GM03348 (cell line): Measurements from ENCODE around the gene SLC22A5.

Experiments used
- DNase-seq: peaks from one replicate; pipeline ENCODE4 v3.0.0; 2012; ENCODE audit warnings: low spot score

SLC22A5 gene

DNA sequence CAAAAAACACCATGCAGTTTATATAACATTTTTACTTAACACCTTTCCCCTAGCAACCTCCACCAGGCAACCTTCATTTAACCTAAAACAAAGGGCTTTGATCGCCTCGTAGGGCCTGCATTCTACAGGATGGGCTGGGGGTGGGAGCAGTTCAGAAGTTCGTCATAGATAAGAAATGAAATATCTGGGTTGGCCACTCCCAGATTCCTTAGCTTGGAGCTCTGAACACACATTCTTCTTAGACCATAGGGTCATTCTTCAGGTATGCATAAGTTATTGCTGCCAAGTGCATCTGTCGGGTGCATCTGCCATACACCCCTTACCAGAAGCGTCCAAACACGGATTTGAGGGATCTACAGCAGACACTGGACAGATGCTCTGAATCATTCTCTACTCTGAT lies 4.3 kb upstream of the SLC22A5 start:
- no peak for DNase-seq

DNA sequence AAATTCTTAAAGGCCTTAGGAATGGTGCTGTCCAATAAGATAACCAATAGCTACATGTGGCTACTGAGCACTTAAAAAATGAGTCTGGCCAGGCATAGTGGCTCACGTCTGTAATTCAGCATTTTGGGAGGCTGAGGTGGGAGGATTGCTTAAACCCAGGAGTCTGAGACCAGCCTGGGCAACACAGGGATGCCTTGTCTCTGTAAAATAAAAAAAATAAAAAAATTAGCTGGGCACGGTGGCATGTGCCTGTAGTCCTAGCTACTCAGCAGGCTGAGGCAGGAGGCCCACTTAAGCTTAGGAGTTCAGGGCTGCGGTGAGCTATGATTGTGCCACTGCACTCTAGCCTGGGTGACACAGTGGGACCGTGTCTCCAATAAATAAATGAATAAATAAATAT lies 1.3 kb upstream of the SLC22A5 start:
- no peak for DNase-seq

DNA sequence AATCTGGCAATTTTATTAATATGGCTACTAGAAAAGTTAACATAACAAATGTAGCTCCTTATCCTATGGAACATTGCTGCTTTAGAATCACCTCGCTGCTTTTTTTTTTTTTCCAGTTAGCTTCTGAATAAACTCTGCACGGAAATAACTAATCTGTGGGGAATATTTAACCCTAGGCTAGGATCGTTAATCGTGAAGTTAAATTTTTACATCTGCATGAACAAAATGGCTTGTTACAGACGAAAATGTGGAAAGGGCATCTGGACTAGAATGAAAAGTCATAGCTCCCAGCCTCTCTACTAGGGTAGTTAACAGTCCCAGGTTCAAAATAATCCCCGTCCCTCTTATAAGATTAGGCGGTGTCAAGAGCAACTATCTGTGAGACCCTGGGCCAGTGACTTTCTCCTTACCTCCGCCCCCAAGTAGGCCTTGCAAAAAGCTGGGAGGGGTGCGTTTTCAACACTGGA lies 470 bp upstream of the SLC22A5 start:
- no peak for DNase-seq

DNA sequence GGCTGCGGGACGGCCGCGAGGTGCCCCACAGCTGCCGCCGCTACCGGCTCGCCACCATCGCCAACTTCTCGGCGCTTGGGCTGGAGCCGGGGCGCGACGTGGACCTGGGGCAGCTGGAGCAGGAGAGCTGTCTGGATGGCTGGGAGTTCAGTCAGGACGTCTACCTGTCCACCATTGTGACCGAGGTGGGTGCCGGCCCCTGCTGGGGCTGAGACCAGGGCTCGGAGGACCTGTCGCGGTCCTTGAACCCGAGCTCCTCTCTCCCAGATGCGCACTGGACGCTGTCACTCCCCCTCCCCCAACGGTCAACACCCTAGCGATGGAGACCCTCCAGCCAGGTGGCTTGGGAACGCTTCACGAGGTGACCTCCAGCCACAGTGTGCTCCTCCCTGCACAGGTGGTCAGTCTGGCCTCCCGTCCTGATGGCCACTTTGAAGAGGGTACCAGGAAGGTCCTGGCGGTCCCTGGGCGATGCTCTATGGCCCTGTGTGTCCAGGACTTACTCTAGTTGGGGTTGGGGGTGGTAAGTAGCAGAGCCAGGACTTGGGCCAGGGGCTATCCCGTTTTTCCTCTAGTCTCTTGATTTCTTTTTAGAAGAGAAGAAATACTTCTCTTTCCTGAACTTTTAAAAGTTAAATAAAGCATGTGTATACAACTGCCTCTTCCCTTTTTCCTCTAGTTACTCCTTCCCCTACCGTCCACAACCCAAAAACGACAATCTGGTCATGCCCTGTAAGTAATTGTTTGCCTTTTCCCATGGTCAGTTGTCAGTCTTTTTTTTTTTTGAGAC lies 866 bp downstream of the SLC22A5 start:
- DNase-seq = no peak

DNA sequence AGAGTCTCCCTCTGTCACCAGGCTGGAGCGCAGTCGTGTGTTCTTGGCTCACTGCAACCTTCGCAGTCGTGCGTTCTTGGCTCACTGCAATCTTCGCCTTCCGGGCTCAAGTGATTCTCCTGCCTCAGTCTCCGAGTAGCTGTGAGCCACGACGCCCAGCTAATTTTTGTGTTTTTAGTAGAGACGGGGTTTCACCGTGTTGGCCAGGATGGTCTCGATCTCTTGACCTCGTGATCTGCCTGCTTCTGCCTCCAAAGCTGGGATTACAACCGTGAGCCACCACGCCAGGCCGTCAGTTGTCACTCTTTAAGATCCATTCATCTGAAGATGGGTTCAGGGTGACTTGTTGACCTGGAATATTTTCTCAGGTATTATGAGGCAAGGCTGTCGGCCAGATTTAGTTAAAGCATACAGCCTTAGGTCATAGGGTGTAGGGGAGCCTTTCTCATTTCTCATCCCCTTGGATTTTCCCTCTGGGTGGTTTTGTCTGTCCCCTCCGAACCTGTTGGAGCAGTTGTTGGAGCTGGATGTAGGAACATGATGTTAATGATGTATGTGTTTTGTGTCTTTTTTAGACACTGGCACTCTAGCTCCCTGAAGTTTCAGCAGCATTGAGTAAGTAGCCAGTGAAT lies 1.6 kb downstream of the SLC22A5 start:
- DNase-seq = no peak

DNA sequence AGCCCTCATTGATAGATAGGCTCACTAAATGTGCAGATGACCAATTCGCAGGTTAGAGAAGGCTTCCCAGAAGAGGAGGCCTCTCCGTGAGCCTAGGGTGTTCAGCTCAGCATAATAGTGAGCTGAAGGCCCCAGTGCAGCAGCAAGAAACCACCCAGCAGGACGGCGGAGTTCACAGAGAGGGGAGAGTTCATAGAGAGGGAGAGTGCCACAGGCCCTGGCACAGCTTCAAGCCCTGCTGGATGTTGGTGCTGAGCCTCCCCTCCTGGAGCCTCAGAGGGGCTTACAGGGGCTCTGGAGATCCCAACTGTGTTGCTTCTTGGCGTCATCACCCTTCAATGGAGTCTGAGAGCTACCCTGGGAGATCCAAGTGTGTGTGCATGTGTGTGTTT lies 2.1 kb downstream of the SLC22A5 start:
- DNase-seq = no peak

DNA sequence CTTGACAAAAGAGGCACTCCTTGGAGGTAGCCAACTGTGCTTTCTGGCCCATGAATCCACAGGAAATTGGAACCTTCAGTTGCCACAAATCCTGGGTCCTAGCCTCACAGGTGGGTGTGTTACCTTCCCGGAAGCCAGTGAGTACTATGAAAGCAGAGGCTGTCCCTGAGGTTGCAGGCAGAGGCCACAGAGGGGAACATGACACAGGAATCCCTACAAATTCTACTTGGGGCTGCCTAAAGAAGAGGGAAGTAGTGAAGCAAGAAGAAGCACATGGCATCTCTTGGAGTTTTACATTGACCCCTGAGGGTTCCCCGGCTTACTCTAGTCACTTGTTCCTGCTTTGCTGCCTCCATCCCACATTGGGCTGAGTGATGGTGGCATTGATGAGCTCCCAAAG lies 2.6 kb downstream of the SLC22A5 start:
- no peak for DNase-seq

DNA sequence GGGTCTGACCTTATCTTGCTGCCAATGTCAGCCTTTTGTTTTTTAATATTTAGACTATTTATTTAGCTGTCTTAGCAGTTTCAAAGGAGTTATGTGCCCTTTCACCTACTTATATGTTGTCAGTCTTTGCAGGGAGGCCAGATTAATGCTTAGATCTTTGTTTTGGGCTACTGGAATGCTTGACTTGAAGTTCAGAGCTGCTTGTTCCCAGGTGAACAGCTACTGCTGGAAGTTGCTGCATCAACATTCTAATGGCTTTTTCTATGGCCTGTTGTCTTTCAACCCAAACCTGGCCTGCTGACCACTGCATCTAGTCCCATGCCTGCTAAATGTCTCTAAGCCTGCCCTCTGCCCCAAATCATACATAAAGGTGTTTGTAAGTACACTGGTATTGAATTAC lies 3.0 kb downstream of the SLC22A5 start:
- DNase-seq = no peak

DNA sequence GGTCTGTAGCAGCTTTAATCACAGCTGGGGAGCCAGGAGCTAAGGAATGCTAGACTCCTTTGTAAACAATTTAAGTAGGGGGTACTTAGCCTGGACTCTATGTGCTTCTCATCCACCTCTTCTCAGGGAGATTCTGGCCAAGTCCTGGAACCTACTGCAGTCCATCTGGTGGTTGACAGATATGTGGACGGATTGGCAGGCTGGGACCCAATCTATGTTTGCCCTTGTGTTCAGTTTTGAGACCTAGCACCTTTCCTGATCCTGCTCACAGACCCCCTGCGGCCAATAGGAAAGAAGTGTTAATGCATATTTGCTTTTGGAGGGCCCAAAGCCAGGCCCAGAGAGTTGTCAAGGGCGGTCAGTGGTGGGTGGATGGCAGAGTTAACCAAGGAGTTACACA lies 6.4 kb downstream of the SLC22A5 start:
- no peak for DNase-seq

DNA sequence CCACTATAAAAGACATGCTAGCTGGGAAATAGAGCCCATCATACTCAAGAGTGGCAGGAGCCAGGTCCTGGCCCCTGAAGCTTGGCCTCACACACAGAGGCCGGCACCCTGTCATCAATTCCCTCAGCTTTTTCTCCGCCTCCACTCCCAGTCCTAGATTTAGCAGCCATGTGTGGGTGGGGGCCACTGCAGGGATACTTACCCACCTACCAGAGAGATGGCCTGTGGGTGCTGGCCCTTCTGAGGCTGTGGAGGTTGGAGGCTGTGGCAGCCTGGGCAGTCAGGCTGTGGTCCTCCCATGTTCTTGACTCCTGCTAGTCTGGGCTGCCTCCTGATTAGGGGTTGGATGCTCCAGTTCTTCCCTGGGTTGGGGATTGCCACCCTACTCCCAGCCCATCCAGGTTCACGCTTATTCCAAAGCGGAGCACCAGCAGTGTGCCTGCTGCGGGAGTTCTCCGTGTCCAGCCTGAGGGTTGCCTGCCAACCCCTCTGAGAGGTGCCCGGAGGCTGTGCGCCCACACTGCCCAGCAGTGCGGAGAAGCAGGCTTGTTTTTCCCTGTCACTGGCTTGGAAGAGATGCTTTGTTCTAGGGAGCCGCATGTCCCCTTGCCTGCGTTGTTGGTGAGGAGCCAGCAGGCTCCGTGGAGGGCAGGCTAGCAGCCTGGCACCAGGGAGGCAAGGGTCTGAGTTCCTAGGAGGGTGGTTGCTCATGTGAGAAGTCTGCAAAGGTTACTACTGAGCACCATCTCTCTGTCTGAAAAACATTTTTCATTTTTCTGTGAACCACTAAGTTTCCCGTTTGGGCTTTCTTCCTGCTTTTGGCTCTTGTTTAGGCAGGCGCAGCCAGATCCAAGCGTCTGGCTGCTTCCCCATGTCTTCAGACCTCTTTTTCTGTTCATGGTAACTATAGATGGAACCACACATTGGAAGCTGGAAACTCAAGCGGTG lies 7.5 kb downstream of the SLC22A5 start:
- no peak for DNase-seq

DNA sequence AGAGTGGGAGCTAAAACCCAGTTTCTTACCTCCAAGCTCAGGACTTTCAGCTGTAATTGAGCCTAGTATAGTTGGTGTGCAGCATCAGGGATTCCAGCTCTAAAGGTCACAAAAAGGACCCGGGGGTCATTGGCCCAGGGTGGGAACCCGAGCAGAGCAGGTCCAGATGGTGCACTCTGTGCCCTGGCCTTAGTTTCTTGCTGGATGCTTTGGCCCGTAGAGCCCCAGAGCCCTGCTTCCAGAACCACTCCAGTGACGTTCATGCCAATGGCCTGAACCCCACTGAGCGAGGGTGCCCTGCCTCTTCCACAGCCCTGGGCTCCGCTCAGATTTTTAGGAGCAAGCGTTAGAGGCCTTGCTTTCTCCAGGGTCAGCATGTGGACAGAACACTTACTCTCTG lies 8.2 kb downstream of the SLC22A5 start:
- DNase-seq = no peak

DNA sequence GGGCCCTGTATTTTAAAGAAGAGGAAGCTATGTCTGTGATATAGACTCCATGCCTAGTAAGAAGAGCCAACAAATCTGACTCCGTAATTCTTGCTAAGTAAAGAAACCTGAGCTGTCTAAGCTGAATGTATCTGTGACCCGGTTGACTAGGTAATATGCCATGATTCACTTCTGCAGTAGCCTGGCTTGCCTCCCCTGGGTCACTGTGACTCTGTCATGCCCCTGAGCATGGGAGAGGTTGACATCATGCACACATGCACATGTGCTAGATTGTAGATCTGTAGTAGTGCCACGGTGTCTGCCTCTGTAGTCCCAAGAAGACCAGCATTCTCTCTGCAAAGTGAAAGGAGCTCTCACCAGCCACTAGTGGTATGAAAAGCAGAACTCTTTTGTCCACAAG lies 9.1 kb downstream of the SLC22A5 start:
- no peak for DNase-seq

DNA sequence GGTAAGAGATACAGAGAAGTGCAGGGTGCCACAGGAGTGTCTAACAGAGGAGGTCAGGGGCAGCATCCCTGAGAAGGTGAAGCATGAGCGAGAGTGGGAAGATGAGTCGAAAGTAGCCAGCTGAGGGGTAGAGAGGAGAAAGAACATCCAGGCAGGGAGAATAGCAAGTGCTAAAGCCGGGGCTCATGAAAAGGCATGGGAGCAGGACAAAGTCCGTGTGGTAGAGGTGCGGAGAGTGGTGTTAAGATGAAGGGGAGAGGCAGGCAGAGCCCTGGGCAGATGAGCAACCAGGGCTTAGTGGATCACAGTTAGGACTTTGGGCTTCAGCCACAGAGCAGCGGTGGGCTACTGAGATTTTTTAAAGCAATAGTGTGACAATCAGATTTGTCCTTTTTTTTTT lies 10.5 kb downstream of the SLC22A5 start:
- no peak for DNase-seq

DNA sequence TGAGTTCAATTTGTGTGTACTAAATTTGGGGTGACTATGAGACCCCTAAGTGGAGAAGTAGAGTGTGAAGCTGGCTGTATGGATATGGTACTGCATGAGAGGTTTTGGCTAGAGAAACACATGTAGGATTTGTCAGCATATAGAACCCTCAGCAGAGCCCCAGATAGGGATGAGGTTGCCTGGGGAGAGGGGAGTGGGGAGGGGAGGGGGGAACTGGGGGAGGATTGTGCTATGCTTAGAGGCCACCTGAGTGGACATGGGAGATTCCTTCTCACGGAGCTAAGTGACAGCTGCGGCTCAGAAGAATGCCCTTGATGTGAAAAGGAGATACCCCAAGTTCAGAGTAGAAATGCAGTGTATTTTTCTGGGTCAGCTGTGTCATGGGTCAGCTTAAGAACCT lies 11.2 kb downstream of the SLC22A5 start:
- no peak for DNase-seq

DNA sequence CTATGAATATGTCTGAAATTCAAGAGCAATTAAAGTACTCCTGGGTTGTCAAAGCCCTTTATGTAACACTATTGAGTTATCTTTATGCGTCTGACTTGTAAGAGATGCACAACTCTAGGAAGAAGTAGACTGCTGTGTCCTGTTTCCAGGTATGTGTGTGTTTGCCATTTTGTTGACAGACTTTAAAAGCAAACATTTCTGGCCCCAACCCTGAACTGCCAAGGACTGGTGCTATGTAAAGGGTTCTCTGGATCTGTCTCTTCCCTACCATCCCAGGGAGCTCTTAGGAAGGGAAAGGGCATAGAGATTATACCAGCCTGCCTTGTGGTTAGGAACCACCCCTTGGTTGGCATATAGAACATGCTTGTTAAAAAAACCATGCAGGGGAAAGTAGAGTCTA lies 12.1 kb downstream of the SLC22A5 start:
- no peak for DNase-seq

DNA sequence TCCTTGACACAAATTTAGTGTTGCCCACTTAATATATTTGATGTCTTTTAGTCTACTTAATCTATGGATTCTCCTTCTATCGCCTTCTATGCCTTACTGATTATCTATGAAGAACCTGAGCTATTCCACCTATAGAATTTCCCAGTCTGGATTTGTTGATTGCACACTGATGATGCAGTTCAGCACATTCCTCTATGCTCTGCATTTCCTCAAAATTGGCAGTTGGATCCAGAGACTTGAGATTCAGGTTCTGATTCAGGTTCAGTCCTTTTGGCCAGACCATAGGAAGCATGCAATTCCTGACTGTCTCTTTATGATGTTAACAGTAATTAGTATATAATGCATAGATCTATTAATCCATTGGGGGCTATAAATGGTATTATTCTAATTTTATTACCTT lies 13.8 kb downstream of the SLC22A5 start:
- no peak for DNase-seq

DNA sequence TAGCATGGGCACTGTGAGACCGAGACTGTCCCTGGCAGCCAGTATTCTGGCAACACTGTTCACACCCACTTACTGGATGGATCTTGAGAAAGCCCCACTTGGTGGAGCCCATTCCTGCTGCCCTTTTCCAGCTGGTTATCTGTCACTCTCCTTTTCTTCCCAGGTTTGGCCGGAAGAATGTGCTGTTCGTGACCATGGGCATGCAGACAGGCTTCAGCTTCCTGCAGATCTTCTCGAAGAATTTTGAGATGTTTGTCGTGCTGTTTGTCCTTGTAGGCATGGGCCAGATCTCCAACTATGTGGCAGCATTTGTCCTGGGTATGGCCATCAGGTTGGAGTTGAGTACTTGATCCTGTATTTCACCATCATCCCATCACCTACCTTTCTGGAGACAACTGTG lies 14.5 kb downstream of the SLC22A5 start:
- DNase-seq = no peak

DNA sequence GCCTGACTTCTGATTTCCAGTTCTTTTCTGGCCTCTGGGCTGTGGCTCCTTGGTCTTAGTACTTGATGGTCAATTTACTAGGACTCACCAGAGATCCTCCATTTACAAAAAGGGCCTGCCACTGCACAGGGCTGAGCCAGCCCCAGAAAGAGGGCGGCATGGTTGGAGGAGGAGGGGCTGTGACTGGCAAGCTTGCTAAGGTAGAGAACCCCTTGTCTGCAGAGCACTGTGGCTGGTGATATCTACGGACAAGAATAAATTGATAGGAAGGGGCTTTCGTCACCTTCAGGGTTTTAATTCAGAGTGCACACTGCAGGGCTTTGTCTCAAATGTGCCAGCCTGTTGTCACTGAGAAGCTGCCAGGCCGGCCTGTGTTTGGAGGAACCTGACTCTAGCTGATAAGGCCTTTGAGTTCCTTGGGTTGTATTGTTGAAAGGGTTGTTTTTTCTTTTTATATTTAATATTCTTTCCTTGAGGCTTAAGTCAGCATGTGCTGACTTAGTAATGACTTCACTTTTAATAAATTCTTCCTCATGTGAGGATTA lies 15.1 kb downstream of the SLC22A5 start:
- no peak for DNase-seq

DNA sequence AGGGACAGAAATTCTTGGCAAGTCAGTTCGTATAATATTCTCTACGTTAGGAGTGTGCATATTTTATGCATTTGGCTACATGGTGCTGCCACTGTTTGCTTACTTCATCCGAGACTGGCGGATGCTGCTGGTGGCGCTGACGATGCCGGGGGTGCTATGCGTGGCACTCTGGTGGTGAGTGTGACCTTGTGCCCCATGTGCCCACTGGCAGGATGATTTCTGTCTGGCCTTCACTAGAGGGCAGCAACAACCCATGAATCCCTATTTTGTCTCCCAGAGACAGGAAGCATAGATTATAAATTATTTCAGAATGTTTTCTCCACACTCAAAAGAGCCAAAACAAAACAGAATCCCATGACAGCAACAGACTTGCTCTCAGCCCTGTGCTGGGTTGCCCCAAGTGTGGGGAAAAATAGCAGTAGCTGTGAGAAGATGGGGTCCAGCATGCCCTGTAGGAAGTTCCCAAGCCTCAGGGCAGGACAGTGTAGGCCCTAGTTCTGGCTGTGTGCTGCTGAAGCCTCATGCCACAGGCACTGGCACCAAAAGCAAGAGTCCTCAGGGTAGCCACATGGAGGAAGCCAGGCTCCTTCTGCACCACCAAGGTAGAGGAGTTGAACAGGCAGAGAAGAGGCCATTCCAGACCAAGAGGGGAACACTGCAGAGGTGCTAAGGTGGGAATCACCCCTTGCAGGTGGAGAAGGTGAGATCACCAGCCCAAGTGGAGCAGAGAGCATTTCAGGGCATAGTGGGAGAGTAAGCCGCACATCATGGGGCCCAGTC lies 16.0 kb downstream of the SLC22A5 start:
- DNase-seq = peak; percentile 84

DNA sequence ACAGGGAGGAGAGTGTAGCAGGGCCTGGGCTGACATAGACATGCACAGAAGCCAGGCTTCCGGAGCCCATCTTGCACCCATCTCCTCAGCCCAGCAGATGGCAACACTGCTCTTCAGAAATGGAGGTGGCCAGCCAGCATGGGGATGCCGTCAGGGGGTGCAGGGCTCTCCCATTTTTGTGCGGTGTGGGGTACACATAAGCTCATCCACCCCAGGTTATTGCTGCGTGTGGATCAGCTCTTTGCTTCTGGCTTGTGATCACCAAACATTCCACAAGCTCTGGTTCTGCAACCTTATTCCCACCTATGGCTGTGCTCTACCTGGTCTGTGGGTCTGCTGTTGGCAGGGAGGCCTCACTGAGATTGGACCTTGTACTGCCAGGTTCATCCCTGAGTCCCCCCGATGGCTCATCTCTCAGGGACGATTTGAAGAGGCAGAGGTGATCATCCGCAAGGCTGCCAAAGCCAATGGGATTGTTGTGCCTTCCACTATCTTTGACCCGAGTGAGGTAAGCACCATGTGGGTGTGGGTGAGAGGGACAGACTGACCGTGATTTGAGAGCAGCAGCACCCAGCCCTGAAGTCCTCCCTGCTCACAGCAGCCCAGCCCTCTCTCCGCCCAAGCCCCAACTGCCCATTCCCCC lies 17.3 kb downstream of the SLC22A5 start:
- peak; percentile 88 for DNase-seq

DNA sequence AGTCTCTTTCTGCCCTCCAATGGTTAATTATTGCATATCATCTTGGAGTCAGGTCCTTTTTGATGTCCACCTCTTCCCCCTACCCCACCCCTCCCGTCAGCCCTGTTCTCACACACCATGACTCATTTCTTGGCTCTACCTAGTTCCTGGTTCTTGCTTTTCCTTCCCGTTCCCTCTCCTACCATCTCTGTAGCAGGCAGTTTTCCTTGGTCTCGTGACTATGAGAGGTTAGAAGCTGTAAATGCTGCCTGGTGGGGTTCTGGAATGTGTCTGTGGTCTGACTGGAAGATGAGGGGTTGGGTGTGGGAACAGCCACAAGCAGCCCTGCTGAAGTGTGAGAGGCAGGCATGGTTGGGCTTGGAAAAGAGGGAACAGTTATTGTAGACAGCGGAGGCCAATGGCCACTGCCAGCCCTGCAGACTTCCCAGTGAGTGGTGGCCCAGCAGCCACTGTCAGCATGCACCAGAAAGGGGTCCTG lies 18.2 kb downstream of the SLC22A5 start:
- peak; percentile 91 for DNase-seq
